Activated CD4-positive, alpha-beta T cell treated with anti-CD3 and anti-CD28 coated beads for 24 hours (primary cell): Measurements from ENCODE around the gene EMC6.

Experiments used
- DNase-seq, 2 donors: peaks; one replicate each; pipeline ENCODE4 v3.0.0-alpha.2; 2020; ENCODE audit warnings: low read depth in 2 of 2

The EMC6 gene

GRCh38 chr17:3668279-3669084, at the start of gene EMC6, which contains the start of gene TAX1BP3:
Gene EMC6 (plus strand): TSS chr17:3668812. CDS start chr17:3669147, 335 bp downstream.
Gene TAX1BP3 (minus strand): TSS chr17:3668578. CDS start chr17:3668526, 52 bp downstream.
- DNase-seq = peak; percentile 97 to 98

- no peak for DNase-seq
Measured at GRCh38 chr17:3621146-3621720, 47.4 kb upstream of the EMC6 start.

GRCh38 chr17:3622977-3623594, 45.5 kb upstream of the EMC6 start:
- no peak for DNase-seq

GRCh38 chr17:3626831-3627768, 41.5 kb upstream of the EMC6 start:
- DNase-seq = no peak

- DNase-seq = no peak
Measured at GRCh38 chr17:3627769-3628167, 40.8 kb upstream of the EMC6 start.

- DNase-seq = no peak
Measured at GRCh38 chr17:3630781-3631180, 37.8 kb upstream of the EMC6 start.

- no peak for DNase-seq
Measured at GRCh38 chr17:3632287-3632686, 36.3 kb upstream of the EMC6 start.

GRCh38 chr17:3635474-3636153, 33.0 kb upstream of the EMC6 start:
- DNase-seq = no peak

GRCh38 chr17:3636154-3636907, 32.3 kb upstream of the EMC6 start, which contains the start of the genes CTNS and SHPK:
Gene CTNS (plus strand): TSS chr17:3636760. CDS start chr17:3640207, 3,447 bp downstream.
Gene SHPK (minus strand): TSS chr17:3636250. CDS start chr17:3636219, 31 bp downstream.
- peak; percentile 91 for DNase-seq

- no peak for DNase-seq
Measured at GRCh38 chr17:3636908-3637373, 31.7 kb upstream of the EMC6 start.

GRCh38 chr17:3639981-3640596, 28.5 kb upstream of the EMC6 start:
- peak in 1 of 2 donors; percentile 41 for DNase-seq

GRCh38 chr17:3641014-3641413, 27.6 kb upstream of the EMC6 start:
- DNase-seq = no peak

- no peak for DNase-seq
Measured at GRCh38 chr17:3641717-3642486, 26.7 kb upstream of the EMC6 start.

GRCh38 chr17:3643889-3644349, 24.7 kb upstream of the EMC6 start:
- DNase-seq = no peak

GRCh38 chr17:3645310-3645709, 23.3 kb upstream of the EMC6 start:
- DNase-seq = no peak

GRCh38 chr17:3647251-3647650, 21.4 kb upstream of the EMC6 start:
- DNase-seq = no peak

GRCh38 chr17:3647769-3648555, 20.6 kb upstream of the EMC6 start:
- DNase-seq = peak in 1 of 2 donors; percentile 44

GRCh38 chr17:3655766-3656165, 12.8 kb upstream of the EMC6 start:
- DNase-seq = no peak
